Gastrocnemius medialis (tissue), 4 donors: ENCODE results near the gene BHMT. TPM values are rescaled to one million over a fixed set of nuclear protein-coding genes. Genes with fewer than 3 reads are reported as not detected.
"Not testable (repeated sequence)": the region's sequence is repeated elsewhere in the genome, so short reads cannot be mapped to it uniquely, and the experiment has no call there.

Experiments used
- ATAC-seq, 2 donors: fragments of 150-250 bp; one replicate each; pipeline ENCODE4 v1.9.1; 2016
- DNase-seq, 2 donors: peaks; one replicate each; pipeline ENCODE4 v3.0.0-alpha.2; 2019
- H3K27ac ChIP-seq, 4 donors: fragments of 200-600 bp; sonication (generic); 1 replicate in 1 of 4; 2 replicates in 3 of 4; pipeline ENCODE4 v1.5.1; 2016 to 2018; ENCODE audit warnings: mild to moderate bottlenecking in 2 of 4, moderate library complexity in 1 of 4
- H3K27me3 ChIP-seq, 3 donors: fragments of 200-600 bp; sonication (generic) in 2 of 3; 1 replicate in 1 of 3; 2 replicates in 2 of 3; pipeline versions ENCODE4 v1.5.1 to v1.6.0; 2016 to 2019; ENCODE audit warnings: mild to moderate bottlenecking in 1 of 3, moderate library complexity in 1 of 3
- H3K36me3 ChIP-seq, 2 donors: fragments of 200-600 bp; sonication (generic) in 1 of 2; one replicate each; pipeline ENCODE4 v1.5.1; 2017 to 2018
- H3K4me1 ChIP-seq, 2 donors: fragments of 200-600 bp; sonication (generic) in 1 of 2; one replicate each; pipeline ENCODE4 v1.5.1; 2016 to 2017; ENCODE audit warnings: mild to moderate bottlenecking in 2 of 2
- H3K4me3 ChIP-seq, 4 donors: fragments of 200-600 bp; sonication (generic) in 3 of 4; 1 replicate in 1 of 4; 2 replicates in 3 of 4; pipeline ENCODE4 v1.5.1; 2016 to 2019; ENCODE audit warnings: mild to moderate bottlenecking in 2 of 4
- H3K9me3 ChIP-seq, 3 donors: fragments of 200-600 bp; sonication (generic) in 2 of 3; 1 replicate in 1 of 3; 2 replicates in 2 of 3; pipeline ENCODE4 v1.5.1; 2016 to 2019
- CTCF ChIP-seq, 5 experiments: fragments of 450-650 bp in 3 of 5; fragments of 200-600 bp in 2 of 5; sonication (generic) in 2 of 5; IDR thresholded peaks in 4 of 5; conservative IDR thresholded peaks in 1 of 5; 1 replicate in 4 of 5; 2 replicates in 1 of 5; pipeline ENCODE4 v1.5.1; 2016 to 2019; ENCODE audit warnings: antibody characterized with exemption in 5 of 5, mild to moderate bottlenecking in 3 of 5, moderate library complexity in 3 of 5
- POLR2A ChIP-seq, 2 donors: fragments of 450-650 bp; IDR thresholded peaks; one replicate each; pipeline ENCODE4 v1.6.1; 2017; ENCODE audit warnings: antibody characterized with exemption in 2 of 2, mild to moderate bottlenecking in 2 of 2, moderate library complexity in 2 of 2
- in situ Hi-C, 4 donors: fragments of 200-750 bp; cut with MboI; loops; one replicate each; pipeline versions ENCODE4 v1.15.0 to v1.8.0; 2017; ENCODE audit warnings: low sequenced_read_pairs in 4 of 4
- intact Hi-C: fragments of 100-400 bp; cut with DNase I; formaldehyde crosslinking; loops from one replicate; pipeline ENCODE4 v1.15.1; 2023; ENCODE audit warnings: low total_unique reads
- total RNA-seq, 4 donors: library from RNA; depleted of rRNA; stranded (reverse); fragments of >200 nt; gene quantifications; one replicate each; pipeline versions ENCODE4 v1.1.0 to v1.2.3, GENCODE V29; 2016

Gene BHMT
- total RNA-seq, 4 donors from 2014 or later = 0.66 to 1.0 (median 0.91) TPM; not detected in 1

GRCh38 chr5:79151942-79152671 is 40.5 kb downstream of the BHMT start:
- intact Hi-C loops (no loop called here), in situ Hi-C loops (no loop called here)
- no peaks in the 10 kb centered on the region for H3K9me3 ChIP-seq
- no peak for ATAC-seq
- H3K4me3 ChIP-seq = no peak overlapping the region
- no peaks in the 10 kb centered on the region for H3K4me1 ChIP-seq
- no peak overlapping the region for H3K27ac ChIP-seq
- no peak for TF ChIP-seq POLR2A (IDR thresholded peaks at IDR 0.05)
- no peak for TF ChIP-seq CTCF (IDR thresholded peaks at IDR 0.05 in 4 of 5, conservative IDR thresholded peaks at IDR 0.05 in 1 of 5)
- H3K36me3 ChIP-seq = no peaks in the 10 kb centered on the region
- no peak for DNase-seq
- H3K27me3 ChIP-seq = no peaks in the 10 kb centered on the region

- intact Hi-C loops (no loop called here), in situ Hi-C loops (no loop called here)
- DNase-seq = no peak
- ATAC-seq = no peak
- Histone ChIP-seq H3K4me3 (no peak overlapping the region), H3K36me3 (no peaks in the 10 kb centered on the region), H3K9me3 (no peaks in the 10 kb centered on the region), H3K27ac (no peak overlapping the region), H3K27me3 (no peaks in the 10 kb centered on the region), H3K4me1 (no peaks in the 10 kb centered on the region)
- no peak for TF ChIP-seq POLR2A (IDR thresholded peaks at IDR 0.05)
- TF ChIP-seq CTCF (IDR thresholded peaks at IDR 0.05 in 4 of 5, conservative IDR thresholded peaks at IDR 0.05 in 1 of 5) = no peak
Measured at GRCh38 chr5:79157305-79157704, 45.7 kb downstream of the BHMT start.

GRCh38 chr5:79161647-79162046 is 50.0 kb downstream of the BHMT start:
- in situ Hi-C loops, DNase-seq, H3K27me3 ChIP-seq, H3K4me3 ChIP-seq, H3K36me3 ChIP-seq, H3K27ac ChIP-seq, H3K9me3 ChIP-seq, intact Hi-C loops, H3K4me1 ChIP-seq, ATAC-seq: not testable (repeated sequence)

- in situ Hi-C loops (no loop called here), intact Hi-C loops (no loop called here)
- Histone ChIP-seq H3K4me1 (no peaks in the 10 kb centered on the region), H3K4me3 (no peak overlapping the region), H3K27ac (no peak overlapping the region), H3K36me3 (no peaks in the 10 kb centered on the region), H3K9me3 (no peaks in the 10 kb centered on the region), H3K27me3 (no peaks in the 10 kb centered on the region)
- TF ChIP-seq POLR2A (IDR thresholded peaks at IDR 0.05) (no peak), CTCF (IDR thresholded peaks at IDR 0.05 in 4 of 5, conservative IDR thresholded peaks at IDR 0.05 in 1 of 5) (no peak)
- ATAC-seq = no peak
- no peak for DNase-seq
Measured at GRCh38 chr5:79168031-79168430, 56.4 kb downstream of the BHMT start.

GRCh38 chr5:79170661-79171060 is 59.1 kb downstream of the BHMT start:
- in situ Hi-C loops (no loop called here), intact Hi-C loops (no loop called here)
- DNase-seq (no peak), ATAC-seq (no peak)
- H3K27me3 ChIP-seq = no peaks in the 10 kb centered on the region
- H3K27ac ChIP-seq = no peak overlapping the region
- TF ChIP-seq CTCF (IDR thresholded peaks at IDR 0.05 in 4 of 5, conservative IDR thresholded peaks at IDR 0.05 in 1 of 5) = no peak
- TF ChIP-seq POLR2A (IDR thresholded peaks at IDR 0.05) = no peak
- no peaks in the 10 kb centered on the region for H3K36me3 ChIP-seq
- no peak overlapping the region for H3K4me3 ChIP-seq
- no peaks in the 10 kb centered on the region for H3K9me3 ChIP-seq
- H3K4me1 ChIP-seq = no peaks in the 10 kb centered on the region
